Measurements from ENCODE around the gene MEIKIN. TPM values are rescaled to one million over a fixed set of nuclear protein-coding genes. Genes with fewer than 3 reads are reported as not detected.
A peak's percentile ranks its signal among the peaks of the same experiment; 100 is the strongest.

The MEIKIN gene
- total and polyA plus RNA-seq, 2 of the 13 experiments (the other 11 are each of a cell fraction or from before 2014, with no cell fraction given) = not detected

DNA sequence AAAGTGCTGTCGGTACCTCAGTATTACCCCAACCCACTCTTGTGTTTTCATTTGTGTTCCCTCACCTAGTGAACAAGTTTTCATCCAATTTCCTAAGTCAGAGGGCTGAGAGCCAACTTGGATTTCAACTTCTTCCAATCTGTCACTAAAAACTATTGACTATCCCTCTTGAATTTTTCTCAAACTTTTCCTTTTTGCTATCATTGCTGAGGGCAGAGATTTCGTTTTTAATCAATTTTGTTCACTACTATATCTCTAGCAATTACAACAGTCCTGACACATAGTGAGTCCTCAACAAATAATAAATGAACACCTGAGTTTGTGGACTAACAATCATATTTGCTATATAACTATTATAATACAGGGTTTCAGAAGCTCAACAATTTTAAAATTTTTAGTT is 29.0 kb downstream of the MEIKIN start (continued):
- TF ChIP-seq, protein P1, sequence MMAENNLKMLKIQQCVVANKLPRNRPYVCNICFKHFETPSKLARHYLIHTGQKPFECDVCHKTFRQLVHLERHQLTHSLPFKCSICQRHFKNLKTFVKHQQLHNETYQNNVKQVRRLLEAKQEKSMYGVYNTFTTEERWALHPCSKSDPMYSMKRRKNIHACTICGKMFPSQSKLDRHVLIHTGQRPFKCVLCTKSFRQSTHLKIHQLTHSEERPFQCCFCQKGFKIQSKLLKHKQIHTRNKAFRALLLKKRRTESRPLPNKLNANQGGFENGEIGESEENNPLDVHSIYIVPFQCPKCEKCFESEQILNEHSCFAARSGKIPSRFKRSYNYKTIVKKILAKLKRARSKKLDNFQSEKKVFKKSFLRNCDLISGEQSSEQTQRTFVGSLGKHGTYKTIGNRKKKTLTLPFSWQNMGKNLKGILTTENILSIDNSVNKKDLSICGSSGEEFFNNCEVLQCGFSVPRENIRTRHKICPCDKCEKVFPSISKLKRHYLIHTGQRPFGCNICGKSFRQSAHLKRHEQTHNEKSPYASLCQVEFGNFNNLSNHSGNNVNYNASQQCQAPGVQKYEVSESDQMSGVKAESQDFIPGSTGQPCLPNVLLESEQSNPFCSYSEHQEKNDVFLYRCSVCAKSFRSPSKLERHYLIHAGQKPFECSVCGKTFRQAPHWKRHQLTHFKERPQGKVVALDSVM (CRISPR knock-in tag; IDR thresholded peaks at IDR 0.05) = no peak
- no peak for TF ChIP-seq NFATC3 (CRISPR knock-in tag; IDR thresholded peaks at IDR 0.05)

DNA sequence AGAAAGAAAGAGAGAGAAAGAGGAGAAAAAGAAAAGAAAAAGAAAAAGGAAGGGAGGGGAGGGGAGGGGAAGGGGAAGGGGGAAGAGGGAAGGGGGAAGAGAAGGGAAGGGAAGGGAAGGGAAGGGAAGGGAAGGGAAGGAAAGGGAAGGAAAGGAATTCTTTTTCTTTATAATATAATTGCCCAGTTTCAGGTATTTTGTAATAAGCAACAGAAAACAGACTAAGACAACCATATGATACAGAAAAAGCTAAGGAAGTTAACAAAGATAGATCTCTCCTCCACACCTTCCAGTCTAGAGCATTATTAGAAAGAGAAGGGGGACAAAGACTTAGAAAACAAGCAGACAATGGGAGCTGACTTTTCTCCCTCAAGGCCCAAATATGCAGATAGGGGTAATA is 31.0 kb downstream of the MEIKIN start:
- Histone ChIP-seq H3K36me3 (replicated peaks in 1 of 2; ENCODE audit: control insufficient read depth in 1 of 2, insufficient read depth in 2 of 2, low read length in 2 of 2) (no peaks in the 10 kb centered on the region), H3K4me1 (ENCODE audit: insufficient read depth, low read length) (no peaks in the 10 kb centered on the region), H4K20me1 (ENCODE audit: insufficient read depth, low read length) (no peaks in the 10 kb centered on the region), H3K9ac (ENCODE audit: insufficient read depth, low read depth, low read length) (no peak overlapping the region), H3K4me2 (ENCODE audit: low read depth, low read length) (no peak overlapping the region), H3K27ac (ENCODE audit: extremely low read length, insufficient read depth, low read length) (no peak overlapping the region), H3K4me3 (replicated peaks in 1 of 3; ENCODE audit: insufficient read depth in 1 of 3, low read depth in 2 of 3, low read length in 3 of 3) (no peak overlapping the region), H3K79me2 (ENCODE audit: insufficient read depth, low read length) (no peaks in the 10 kb centered on the region), H3K9me3 (ENCODE audit: low read length) (no peaks in the 10 kb centered on the region), H3K27me3 (ENCODE audit: control insufficient read depth in 1 of 2, insufficient read depth in 2 of 2, low read length in 2 of 2) (peaks cover 0 to 3% of the 10 kb centered on the region in 2 experiments; a peak in 2 of 5 replicates), H2AFZ (ENCODE audit: low read length) (no peak overlapping the region)
- ChIA-PET POLR2A (no interaction called here), CTCF (ENCODE audit: low intra/inter-chr PET ratio, low total read pairs) (no interaction called here)
- FAIRE-seq (no peak), DNase-seq (ENCODE audit: low spot score) (no peak), ATAC-seq (no peak)
- TF ChIP-seq SMAD9 (CRISPR knock-in tag; IDR thresholded peaks at IDR 0.05) (no peak), HNRNPK (IDR thresholded peaks at IDR 0.05; ENCODE audit: low read depth, low read length, poor library complexity, severe bottlenecking) (peak; percentile 80)
- in situ Hi-C loops (cut with HindIII; ENCODE audit: extremely low pct_ligation_motif_present, low pct_unique_long_range_greater_than_20kb) (no loop called here), intact Hi-C loops (cut with micrococcal nuclease; ENCODE audit: unreplicated experiment) (no loop called here)
- BruUV-seq (replicated peaks) = no TSS peak

DNA sequence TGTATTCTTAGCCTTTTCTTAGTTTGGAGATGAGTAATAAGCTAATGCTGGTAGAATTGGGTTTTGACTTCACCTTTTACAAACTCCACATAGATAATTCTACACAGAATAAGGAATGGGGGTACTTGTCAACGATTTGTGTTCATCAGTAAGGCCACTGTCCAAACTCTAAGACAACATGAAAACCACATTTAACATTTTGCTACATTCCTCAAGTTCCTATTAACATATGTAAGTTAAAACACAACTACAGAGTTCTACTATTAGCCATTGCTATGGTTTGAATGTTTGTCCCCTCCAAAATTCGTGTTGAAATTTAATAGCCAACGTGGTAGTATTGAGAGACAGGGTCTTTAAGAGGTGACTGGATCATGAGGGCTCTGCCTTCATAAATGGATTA is 31.9 kb downstream of the MEIKIN start:
- in situ Hi-C loops (cut with HindIII; ENCODE audit: extremely low pct_ligation_motif_present, low pct_unique_long_range_greater_than_20kb) (no loop called here), intact Hi-C loops (cut with micrococcal nuclease; ENCODE audit: unreplicated experiment) (no loop called here)
- WGBS (ENCODE audit: low lambda C conversion rate) = 0% methylated on average over 3 of the region's 3 CpGs
- Histone ChIP-seq H3K4me3 (replicated peaks in 1 of 3; ENCODE audit: insufficient read depth in 1 of 3, low read depth in 2 of 3, low read length in 3 of 3) (no peak overlapping the region), H3K4me2 (ENCODE audit: low read depth, low read length) (no peak overlapping the region), H3K27me3 (ENCODE audit: control insufficient read depth in 1 of 2, insufficient read depth in 2 of 2, low read length in 2 of 2) (peaks cover 0 to 3% of the 10 kb centered on the region in 2 experiments; a peak in 2 of 5 replicates), H3K9me3 (ENCODE audit: low read length) (no peaks in the 10 kb centered on the region), H3K9ac (ENCODE audit: insufficient read depth, low read depth, low read length) (no peak overlapping the region), H2AFZ (ENCODE audit: low read length) (no peak overlapping the region), H3K36me3 (replicated peaks in 1 of 2; ENCODE audit: control insufficient read depth in 1 of 2, insufficient read depth in 2 of 2, low read length in 2 of 2) (no peaks in the 10 kb centered on the region), H3K4me1 (ENCODE audit: insufficient read depth, low read length) (no peaks in the 10 kb centered on the region), H4K20me1 (ENCODE audit: insufficient read depth, low read length) (no peaks in the 10 kb centered on the region), H3K79me2 (ENCODE audit: insufficient read depth, low read length) (no peaks in the 10 kb centered on the region), H3K27ac (ENCODE audit: extremely low read length, insufficient read depth, low read length) (no peak overlapping the region)
- DNase-seq (ENCODE audit: low spot score) (no peak), FAIRE-seq (no peak), ATAC-seq (no peak)
- BruUV-seq (replicated peaks) = no TSS peak
- CTCF ChIA-PET (ENCODE audit: low intra/inter-chr PET ratio, low total read pairs) = no interaction called here
- POLR2A ChIA-PET = no interaction called here
- no peak for TF ChIP-seq ZSCAN22 (CRISPR knock-in tag; IDR thresholded peaks at IDR 0.05)
- no peak for TF ChIP-seq ZKSCAN8 (CRISPR knock-in tag; IDR thresholded peaks at IDR 0.05; ENCODE audit: borderline replicate concordance)
- no peak for TF ChIP-seq IKZF1 (IDR thresholded peaks at IDR 0.05)
- TF ChIP-seq, protein P2, sequence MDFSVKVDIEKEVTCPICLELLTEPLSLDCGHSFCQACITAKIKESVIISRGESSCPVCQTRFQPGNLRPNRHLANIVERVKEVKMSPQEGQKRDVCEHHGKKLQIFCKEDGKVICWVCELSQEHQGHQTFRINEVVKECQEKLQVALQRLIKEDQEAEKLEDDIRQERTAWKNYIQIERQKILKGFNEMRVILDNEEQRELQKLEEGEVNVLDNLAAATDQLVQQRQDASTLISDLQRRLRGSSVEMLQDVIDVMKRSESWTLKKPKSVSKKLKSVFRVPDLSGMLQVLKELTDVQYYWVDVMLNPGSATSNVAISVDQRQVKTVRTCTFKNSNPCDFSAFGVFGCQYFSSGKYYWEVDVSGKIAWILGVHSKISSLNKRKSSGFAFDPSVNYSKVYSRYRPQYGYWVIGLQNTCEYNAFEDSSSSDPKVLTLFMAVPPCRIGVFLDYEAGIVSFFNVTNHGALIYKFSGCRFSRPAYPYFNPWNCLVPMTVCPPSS (IDR thresholded peaks at IDR 0.05) = no peak
- TF ChIP-seq, protein P3, sequence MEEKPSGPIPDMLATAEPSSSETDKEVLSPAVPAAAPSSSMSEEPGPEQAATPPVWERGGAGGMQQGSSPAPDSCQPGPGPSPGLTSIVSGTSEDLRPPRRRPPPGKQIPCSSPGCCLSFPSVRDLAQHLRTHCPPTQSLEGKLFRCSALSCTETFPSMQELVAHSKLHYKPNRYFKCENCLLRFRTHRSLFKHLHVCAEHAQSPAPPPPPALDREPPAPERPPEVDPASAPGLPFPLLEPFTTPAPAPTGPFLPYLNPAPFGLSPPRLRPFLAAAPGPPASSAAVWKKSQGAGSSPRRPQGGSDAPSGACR (CRISPR knock-in tag; IDR thresholded peaks at IDR 0.05) = no peak
- no peak for TF ChIP-seq ZNF713 (CRISPR knock-in tag; IDR thresholded peaks at IDR 0.05)
- TF ChIP-seq, protein P4, sequence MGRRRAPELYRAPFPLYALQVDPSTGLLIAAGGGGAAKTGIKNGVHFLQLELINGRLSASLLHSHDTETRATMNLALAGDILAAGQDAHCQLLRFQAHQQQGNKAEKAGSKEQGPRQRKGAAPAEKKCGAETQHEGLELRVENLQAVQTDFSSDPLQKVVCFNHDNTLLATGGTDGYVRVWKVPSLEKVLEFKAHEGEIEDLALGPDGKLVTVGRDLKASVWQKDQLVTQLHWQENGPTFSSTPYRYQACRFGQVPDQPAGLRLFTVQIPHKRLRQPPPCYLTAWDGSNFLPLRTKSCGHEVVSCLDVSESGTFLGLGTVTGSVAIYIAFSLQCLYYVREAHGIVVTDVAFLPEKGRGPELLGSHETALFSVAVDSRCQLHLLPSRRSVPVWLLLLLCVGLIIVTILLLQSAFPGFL (CRISPR knock-in tag; IDR thresholded peaks at IDR 0.05) = no peak
- TF ChIP-seq RBM22 (optimal IDR thresholded peaks at IDR 0.05; ENCODE audit: low read length) = no peak
- TF ChIP-seq DPF2 (CRISPR knock-in tag; IDR thresholded peaks at IDR 0.05; ENCODE audit: borderline replicate concordance, low read depth) = no peak
